SK-N-SH treated with all-trans-retinoic acid at 6 μM for 48 hours (cell line): ENCODE data around the gene PTPRN2.

Experiments used
- ATAC-seq: fragments of 200-7000 bp; cut with Tn5 transposase; 3 replicates; pipeline ENCODE4 v1.9.1; 2020; ENCODE audit warnings: mild to moderate bottlenecking, moderate library complexity
- ARNTL ChIP-seq: fragments of 450-650 bp; formaldehyde crosslinking; IDR thresholded peaks from 2 replicates; pipeline ENCODE4 v1.5.0; 2020; ENCODE audit warnings: low read depth, mild to moderate bottlenecking, moderate library complexity, borderline replicate concordance
- BACH2 ChIP-seq: fragments of 250-450 bp; sonication (Bioruptor Pico); IDR thresholded peaks from 2 replicates; pipeline ENCODE4 v1.9.0; 2021; ENCODE audit warnings: mild to moderate bottlenecking, borderline replicate concordance
- CREB5 ChIP-seq: fragments of 250-450 bp; sonication (Bioruptor Pico); IDR thresholded peaks from 2 replicates; pipeline ENCODE4 v1.5.1; 2020; ENCODE audit warnings: low read depth, mild to moderate bottlenecking, moderate library complexity
- CSDC2 ChIP-seq: fragments of 250-450 bp; sonication (Bioruptor Pico); IDR thresholded peaks from 2 replicates; pipeline ENCODE4 v1.5.0; 2020; ENCODE audit warnings: mild to moderate bottlenecking, moderate library complexity
- ESRRG ChIP-seq: fragments of 250-450 bp; sonication (Bioruptor Pico); IDR thresholded peaks from 2 replicates; pipeline ENCODE4 v1.6.1; 2021; ENCODE audit warnings: mild to moderate bottlenecking
- GLIS3 ChIP-seq: fragments of 250-450 bp; sonication (Bioruptor Pico); IDR thresholded peaks from 2 replicates; pipeline ENCODE4 v1.5.0; 2020; ENCODE audit warnings: mild to moderate bottlenecking, moderate library complexity
- ISL1 ChIP-seq: fragments of 250-450 bp; sonication (Bioruptor Pico); IDR thresholded peaks from 2 replicates; pipeline ENCODE4 v2.1.2; 2022; ENCODE audit warnings: mild to moderate bottlenecking, moderate library complexity
- OSR1 ChIP-seq: fragments of 250-450 bp; sonication (Bioruptor Pico); IDR thresholded peaks from 2 replicates; pipeline ENCODE4 v1.8.0; 2022; ENCODE audit warnings: moderate library complexity, mild to moderate bottlenecking, inconsistent platforms
- POU6F1 ChIP-seq: fragments of 250-450 bp; sonication (Bioruptor Pico); IDR thresholded peaks from 2 replicates; pipeline ENCODE4 v1.8.0; 2021; ENCODE audit warnings: low read depth, mild to moderate bottlenecking, moderate library complexity, borderline replicate concordance
- ZC3H10 ChIP-seq: fragments of 250-450 bp; sonication (Bioruptor Pico); IDR thresholded peaks from 2 replicates; pipeline ENCODE4 v1.5.1; 2021; ENCODE audit warnings: mild to moderate bottlenecking, moderate library complexity
- ZFP3 ChIP-seq: fragments of 250-450 bp; sonication (Bioruptor Pico); IDR thresholded peaks from 2 replicates; pipeline ENCODE4 v1.5.0; 2020; ENCODE audit warnings: mild to moderate bottlenecking, moderate library complexity
- ZNF565 ChIP-seq: fragments of 450-650 bp; formaldehyde crosslinking; conservative IDR thresholded peaks from 2 replicates; pipeline ENCODE4 v1.5.0; 2020; ENCODE audit warnings: low read depth, mild to moderate bottlenecking, moderate library complexity
- ZNF70 ChIP-seq: fragments of 450-650 bp; formaldehyde crosslinking; IDR thresholded peaks from 2 replicates; pipeline ENCODE4 v1.5.0; 2020; ENCODE audit warnings: mild to moderate bottlenecking, moderate library complexity
- ZNF8 ChIP-seq: fragments of 450-650 bp; formaldehyde crosslinking; IDR thresholded peaks from 2 replicates; pipeline ENCODE4 v1.5.0; 2020; ENCODE audit warnings: mild to moderate bottlenecking, moderate library complexity
- TF ChIP-seq, protein P1 (sequence below): fragments of 250-450 bp; sonication (Bioruptor Pico); IDR thresholded peaks from 2 replicates; pipeline ENCODE4 v1.8.0; 2020; ENCODE audit warnings: mild to moderate bottlenecking, moderate library complexity, borderline replicate concordance
- TF ChIP-seq, protein P2 (sequence below): fragments of 250-450 bp; sonication (Bioruptor Pico); IDR thresholded peaks from 2 replicates; pipeline ENCODE4 v1.5.1; 2021; ENCODE audit warnings: mild to moderate bottlenecking, moderate library complexity

The PTPRN2 gene

GRCh38 chr7:157497744-157498651 lies 1089.6 kb downstream of the PTPRN2 start:
- TF ChIP-seq ISL1 (no peak), OSR1 (CRISPR knock-in tag) (no peak), CSDC2 (no peak), GLIS3 (CRISPR knock-in tag) (no peak), ZC3H10 (CRISPR knock-in tag) (no peak), ARNTL (CRISPR knock-in tag) (no peak), ZNF70 (CRISPR knock-in tag) (no peak), BACH2 (CRISPR knock-in tag) (no peak), POU6F1 (CRISPR knock-in tag) (no peak)
- ATAC-seq, result no peak

- no peak for ATAC-seq
- TF ChIP-seq ZNF8 (CRISPR knock-in tag) (no peak), ARNTL (CRISPR knock-in tag) (no peak)
These were observed 1090.3 kb downstream of the PTPRN2 start for GRCh38 chr7:157497367-157497743.

DNA sequence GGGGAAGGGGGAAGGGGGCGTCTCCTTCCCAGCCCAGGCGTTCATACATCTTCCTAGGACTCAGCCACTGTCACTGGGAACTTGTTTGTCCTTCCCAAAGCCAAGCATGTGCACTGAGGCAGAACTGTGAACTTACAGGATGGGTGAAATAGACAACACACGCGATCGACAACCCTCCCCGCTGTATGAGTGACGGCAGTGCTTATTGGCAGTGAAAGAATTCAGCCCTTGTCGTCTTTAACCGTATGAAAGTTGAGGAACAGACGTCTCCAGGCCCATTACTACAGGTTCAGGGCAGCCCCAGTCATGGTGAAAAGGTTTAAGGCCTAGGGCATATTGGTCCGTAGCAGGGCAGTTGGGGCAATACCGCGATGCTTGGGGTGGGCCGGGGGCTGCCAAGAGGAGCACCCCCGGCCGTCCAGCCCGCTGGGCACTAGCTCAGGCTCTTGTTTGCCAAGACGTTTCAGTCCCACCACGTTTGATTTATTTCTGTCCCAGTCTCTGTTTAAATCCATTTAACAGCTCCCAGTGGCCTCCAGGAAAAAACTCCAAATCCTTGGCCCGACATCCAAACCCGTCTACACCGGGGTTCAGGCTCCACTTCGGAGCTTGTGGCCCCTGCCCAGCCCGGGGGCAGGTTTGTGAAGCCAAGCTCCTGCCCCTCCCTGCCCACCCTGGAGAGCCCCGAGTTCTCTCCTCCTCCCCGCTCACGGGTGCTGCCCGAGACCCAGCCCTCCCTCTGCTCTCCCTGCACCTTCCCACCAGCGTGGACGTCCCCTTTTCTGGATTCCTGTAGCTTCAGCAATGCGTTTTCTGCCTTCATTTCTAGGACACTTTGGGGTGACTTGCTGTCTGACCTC lies 1091.0 kb downstream of the PTPRN2 start:
- no peak for ATAC-seq
- TF ChIP-seq ZFP3 (CRISPR knock-in tag) (no peak), OSR1 (CRISPR knock-in tag) (no peak), ZNF565 (no peak)
- TF ChIP-seq, protein P1, sequence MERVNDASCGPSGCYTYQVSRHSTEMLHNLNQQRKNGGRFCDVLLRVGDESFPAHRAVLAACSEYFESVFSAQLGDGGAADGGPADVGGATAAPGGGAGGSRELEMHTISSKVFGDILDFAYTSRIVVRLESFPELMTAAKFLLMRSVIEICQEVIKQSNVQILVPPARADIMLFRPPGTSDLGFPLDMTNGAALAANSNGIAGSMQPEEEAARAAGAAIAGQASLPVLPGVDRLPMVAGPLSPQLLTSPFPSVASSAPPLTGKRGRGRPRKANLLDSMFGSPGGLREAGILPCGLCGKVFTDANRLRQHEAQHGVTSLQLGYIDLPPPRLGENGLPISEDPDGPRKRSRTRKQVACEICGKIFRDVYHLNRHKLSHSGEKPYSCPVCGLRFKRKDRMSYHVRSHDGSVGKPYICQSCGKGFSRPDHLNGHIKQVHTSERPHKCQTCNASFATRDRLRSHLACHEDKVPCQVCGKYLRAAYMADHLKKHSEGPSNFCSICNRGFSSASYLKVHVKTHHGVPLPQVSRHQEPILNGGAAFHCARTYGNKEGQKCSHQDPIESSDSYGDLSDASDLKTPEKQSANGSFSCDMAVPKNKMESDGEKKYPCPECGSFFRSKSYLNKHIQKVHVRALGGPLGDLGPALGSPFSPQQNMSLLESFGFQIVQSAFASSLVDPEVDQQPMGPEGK (CRISPR knock-in tag), result no peak

DNA sequence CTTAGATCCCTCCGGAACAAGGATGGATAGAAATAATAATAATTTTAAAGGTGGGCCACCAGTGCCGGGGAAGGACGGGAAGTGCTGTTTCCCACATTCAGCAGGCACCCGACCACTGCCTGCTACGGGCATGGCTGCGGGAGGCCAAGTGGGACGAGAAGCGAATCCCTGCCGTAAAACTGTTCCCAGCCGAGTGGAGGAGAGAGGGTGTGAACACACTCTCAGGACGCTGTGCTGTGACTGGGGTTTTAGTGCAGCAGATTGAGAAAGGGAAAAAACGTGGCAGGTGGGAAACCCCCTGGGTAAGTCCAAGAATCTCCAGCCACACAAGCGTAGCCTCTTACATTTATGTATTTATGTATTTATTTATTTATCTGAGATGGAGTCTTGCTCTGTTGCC lies 1092.0 kb downstream of the PTPRN2 start:
- ATAC-seq, result no peak
- TF ChIP-seq ZNF565 (no peak), GLIS3 (CRISPR knock-in tag) (no peak), ZFP3 (CRISPR knock-in tag) (no peak), ZNF8 (CRISPR knock-in tag) (no peak), POU6F1 (CRISPR knock-in tag) (no peak), ESRRG (no peak), CREB5 (no peak), ISL1 (no peak), BACH2 (CRISPR knock-in tag) (no peak)
- TF ChIP-seq, protein P2, sequence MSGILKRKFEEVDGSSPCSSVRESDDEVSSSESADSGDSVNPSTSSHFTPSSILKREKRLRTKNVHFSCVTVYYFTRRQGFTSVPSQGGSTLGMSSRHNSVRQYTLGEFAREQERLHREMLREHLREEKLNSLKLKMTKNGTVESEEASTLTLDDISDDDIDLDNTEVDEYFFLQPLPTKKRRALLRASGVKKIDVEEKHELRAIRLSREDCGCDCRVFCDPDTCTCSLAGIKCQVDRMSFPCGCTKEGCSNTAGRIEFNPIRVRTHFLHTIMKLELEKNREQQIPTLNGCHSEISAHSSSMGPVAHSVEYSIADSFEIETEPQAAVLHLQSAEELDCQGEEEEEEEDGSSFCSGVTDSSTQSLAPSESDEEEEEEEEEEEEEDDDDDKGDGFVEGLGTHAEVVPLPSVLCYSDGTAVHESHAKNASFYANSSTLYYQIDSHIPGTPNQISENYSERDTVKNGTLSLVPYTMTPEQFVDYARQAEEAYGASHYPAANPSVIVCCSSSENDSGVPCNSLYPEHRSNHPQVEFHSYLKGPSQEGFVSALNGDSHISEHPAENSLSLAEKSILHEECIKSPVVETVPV (CRISPR knock-in tag), result no peak
